Breast epithelium (tissue), 4 donors: ENCODE measurements around the gene MDGA2. TPM values are rescaled to one million over a fixed set of nuclear protein-coding genes. Genes with fewer than 3 reads are reported as not detected.

Experiments used
- DNase-seq, 2 donors: peaks; one replicate each; pipeline ENCODE4 v3.0.0-alpha.2; 2019; ENCODE audit warnings: low spot score in 2 of 2
- H3K27ac ChIP-seq, 2 donors: fragments of 200-600 bp; sonication (generic) in 1 of 2; one replicate each; pipeline ENCODE4 v1.5.1; 2016 to 2019; ENCODE audit warnings: mild to moderate bottlenecking in 1 of 2
- H3K27me3 ChIP-seq, 2 donors: fragments of 200-600 bp; sonication (generic) in 1 of 2; one replicate each; pipeline versions ENCODE4 v1.5.1 to v1.6.0; 2017 to 2019; ENCODE audit warnings: control low read depth in 1 of 2, mild to moderate bottlenecking in 1 of 2
- H3K36me3 ChIP-seq: fragments of 200-600 bp; one replicate; pipeline ENCODE4 v1.5.1; 2019
- H3K4me1 ChIP-seq, 2 donors: fragments of 200-600 bp; sonication (generic); one replicate each; pipeline ENCODE4 v1.5.1; 2016 to 2019; ENCODE audit warnings: control low read depth in 1 of 2
- H3K4me3 ChIP-seq, 3 donors: fragments of 200-600 bp; sonication (generic); 1 replicate in 2 of 3; 2 replicates in 1 of 3; pipeline ENCODE4 v1.5.1; 2016 to 2019; ENCODE audit warnings: mild to moderate bottlenecking in 3 of 3, moderate library complexity in 2 of 3
- H3K9me3 ChIP-seq, 2 donors: fragments of 200-600 bp; sonication (generic) in 1 of 2; one replicate each; pipeline ENCODE4 v1.5.1; 2016 to 2019; ENCODE audit warnings: control low read depth in 1 of 2
- POLR2A ChIP-seq: fragments of 450-650 bp; IDR thresholded peaks from one replicate; pipeline ENCODE4 v1.6.1; 2016; ENCODE audit warnings: antibody characterized with exemption, mild to moderate bottlenecking, moderate library complexity
- POLR2AphosphoS5 ChIP-seq, 3 donors: sonication (generic); formaldehyde crosslinking; IDR thresholded peaks; one replicate each; pipeline ENCODE4 v1.6.1; 2017; ENCODE audit warnings: antibody characterized with exemption in 3 of 3
- intact Hi-C: fragments of 100-400 bp; cut with DNase I; formaldehyde crosslinking; loops from one replicate; pipeline ENCODE4 v1.15.1; 2023; ENCODE audit warnings: low total_unique reads
- total RNA-seq, 3 donors: library from RNA; depleted of rRNA; stranded (reverse); fragments of >200 nt; gene quantifications; one replicate each; pipeline ENCODE4 v1.1.0, GENCODE V29; 2016
- TF ChIP-seq, protein P1 (sequence below), 3 donors: fragments of 450-650 bp; IDR thresholded peaks; one replicate each; pipeline ENCODE4 v1.5.1; 2016 to 2017; ENCODE audit warnings: antibody characterized with exemption in 3 of 3, mild to moderate bottlenecking in 3 of 3, moderate library complexity in 3 of 3

Gene MDGA2
- total RNA-seq, 3 donors from 2014 or later, result not detected

DNA sequence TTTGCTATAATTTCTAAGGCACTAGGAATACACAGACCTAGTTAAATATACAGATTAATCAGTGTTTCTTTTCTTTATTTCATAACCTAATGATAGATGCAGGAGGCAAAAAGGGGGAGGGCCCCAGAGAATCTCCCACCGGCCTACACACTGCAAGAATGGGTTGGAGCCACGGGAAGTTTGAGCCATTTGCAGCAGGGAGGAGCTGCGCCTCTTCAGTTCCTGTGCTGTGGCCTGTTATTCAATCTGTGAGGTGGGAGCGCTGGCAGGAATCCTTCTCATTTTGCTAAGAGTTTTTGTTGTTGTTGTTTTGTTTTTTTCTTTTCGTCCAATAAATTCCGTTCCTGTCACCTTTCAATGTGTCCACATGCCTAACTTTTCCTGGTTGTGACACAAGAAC lies 772.6 kb downstream of the MDGA2 start:
- TF ChIP-seq POLR2A (no peak), POLR2AphosphoS5 (IDR thresholded peaks at IDR 0.05) (no peak)
- TF ChIP-seq, protein P1, sequence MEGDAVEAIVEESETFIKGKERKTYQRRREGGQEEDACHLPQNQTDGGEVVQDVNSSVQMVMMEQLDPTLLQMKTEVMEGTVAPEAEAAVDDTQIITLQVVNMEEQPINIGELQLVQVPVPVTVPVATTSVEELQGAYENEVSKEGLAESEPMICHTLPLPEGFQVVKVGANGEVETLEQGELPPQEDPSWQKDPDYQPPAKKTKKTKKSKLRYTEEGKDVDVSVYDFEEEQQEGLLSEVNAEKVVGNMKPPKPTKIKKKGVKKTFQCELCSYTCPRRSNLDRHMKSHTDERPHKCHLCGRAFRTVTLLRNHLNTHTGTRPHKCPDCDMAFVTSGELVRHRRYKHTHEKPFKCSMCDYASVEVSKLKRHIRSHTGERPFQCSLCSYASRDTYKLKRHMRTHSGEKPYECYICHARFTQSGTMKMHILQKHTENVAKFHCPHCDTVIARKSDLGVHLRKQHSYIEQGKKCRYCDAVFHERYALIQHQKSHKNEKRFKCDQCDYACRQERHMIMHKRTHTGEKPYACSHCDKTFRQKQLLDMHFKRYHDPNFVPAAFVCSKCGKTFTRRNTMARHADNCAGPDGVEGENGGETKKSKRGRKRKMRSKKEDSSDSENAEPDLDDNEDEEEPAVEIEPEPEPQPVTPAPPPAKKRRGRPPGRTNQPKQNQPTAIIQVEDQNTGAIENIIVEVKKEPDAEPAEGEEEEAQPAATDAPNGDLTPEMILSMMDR (IDR thresholded peaks at IDR 0.05), result no peak
- no peak overlapping the region for H3K27ac ChIP-seq

DNA sequence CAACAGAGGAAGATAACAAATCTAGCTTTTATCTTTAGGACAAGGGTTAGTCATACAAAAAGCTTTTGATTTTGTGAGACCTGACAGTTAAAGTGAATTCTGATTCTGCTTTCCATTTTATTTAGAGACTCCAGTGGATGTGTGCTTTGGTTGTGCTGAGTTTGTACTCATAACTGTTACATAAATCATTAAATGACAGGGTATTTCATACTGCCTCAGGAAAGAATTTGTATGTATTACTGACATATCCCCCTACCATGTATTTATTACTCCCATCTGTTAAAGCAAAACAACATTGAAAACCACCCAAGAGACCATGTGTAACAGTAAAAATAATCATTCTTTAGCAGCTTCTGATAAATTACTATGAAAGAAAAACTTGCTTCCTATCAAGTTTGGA lies 780.9 kb downstream of the MDGA2 start:
- Histone ChIP-seq H3K27ac (no peak overlapping the region), H3K9me3 (no peaks in the 10 kb centered on the region), H3K36me3 (no peaks in the 10 kb centered on the region), H3K27me3 (no peaks in the 10 kb centered on the region), H3K4me1 (no peaks in the 10 kb centered on the region), H3K4me3 (no peak overlapping the region)
- no peak for DNase-seq
- no peak for TF ChIP-seq POLR2AphosphoS5 (IDR thresholded peaks at IDR 0.05)
- TF ChIP-seq POLR2A, result no peak
- TF ChIP-seq, protein P1 (IDR thresholded peaks at IDR 0.05), result no peak
- intact Hi-C loops, result no loop called here

More for the DNA sequence above, 772.6 kb downstream of the MDGA2 start:
- no peaks in the 10 kb centered on the region for H3K4me1 ChIP-seq
- no peak for DNase-seq
- H3K36me3 ChIP-seq, result no peaks in the 10 kb centered on the region
- no peak overlapping the region for H3K4me3 ChIP-seq
- no peaks in the 10 kb centered on the region for H3K9me3 ChIP-seq
- intact Hi-C loops, result no loop called here
- no peaks in the 10 kb centered on the region for H3K27me3 ChIP-seq

DNA sequence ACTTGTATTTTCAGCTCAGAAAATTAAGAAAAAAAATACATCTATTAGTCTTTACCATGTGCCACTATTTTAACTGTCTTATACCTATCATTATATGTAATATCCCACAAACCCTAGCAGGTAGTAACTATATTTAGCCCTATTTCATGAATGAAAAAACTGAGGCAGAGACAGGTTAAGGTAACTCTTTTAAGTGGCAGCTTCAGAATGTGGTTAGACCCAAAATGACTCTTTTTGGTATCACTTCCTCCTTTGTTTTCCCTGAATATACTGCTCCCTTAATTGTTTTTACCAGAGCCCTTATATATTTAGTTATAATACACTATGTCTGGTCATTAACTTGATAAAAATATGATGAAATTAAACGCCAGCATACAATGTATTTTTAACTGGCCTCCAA lies 788.3 kb downstream of the MDGA2 start:
- intact Hi-C loops, result no loop called here
- Histone ChIP-seq H3K4me1 (no peaks in the 10 kb centered on the region), H3K9me3 (no peaks in the 10 kb centered on the region), H3K27ac (no peak overlapping the region), H3K36me3 (no peaks in the 10 kb centered on the region), H3K4me3 (no peak overlapping the region), H3K27me3 (no peaks in the 10 kb centered on the region)
- TF ChIP-seq, protein P1 (IDR thresholded peaks at IDR 0.05), result no peak
- TF ChIP-seq POLR2A (no peak), POLR2AphosphoS5 (IDR thresholded peaks at IDR 0.05) (no peak)
- no peak for DNase-seq

DNA sequence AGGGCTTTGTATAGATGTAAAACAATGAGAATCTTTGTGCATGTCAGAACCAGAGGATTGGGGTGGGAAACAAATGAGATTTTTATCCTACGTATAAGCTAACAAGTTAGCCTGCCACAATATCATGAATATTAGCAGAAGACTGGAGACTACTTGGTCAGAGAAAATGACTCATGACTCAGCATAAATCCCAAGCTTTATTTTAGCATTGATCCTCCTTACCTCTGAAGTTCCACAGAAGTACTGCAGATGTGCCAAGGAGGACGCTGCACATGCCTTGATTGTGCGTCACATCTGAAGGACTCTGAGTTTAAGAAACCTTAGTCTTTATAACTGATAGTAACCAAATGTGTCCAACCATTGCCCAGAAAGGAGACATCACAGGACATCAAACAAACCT lies 789.8 kb downstream of the MDGA2 start:
- intact Hi-C loops, result no loop called here
- no peaks in the 10 kb centered on the region for H3K36me3 ChIP-seq
- no peak for TF ChIP-seq POLR2A
- no peaks in the 10 kb centered on the region for H3K27me3 ChIP-seq
- H3K4me3 ChIP-seq, result no peak overlapping the region
- no peak overlapping the region for H3K27ac ChIP-seq
- H3K9me3 ChIP-seq, result no peaks in the 10 kb centered on the region
- no peaks in the 10 kb centered on the region for H3K4me1 ChIP-seq
- no peak for DNase-seq

GRCh38 chr14:46861753-46862152 lies 813.7 kb downstream of the MDGA2 start:
- H3K4me3 ChIP-seq, result no peak overlapping the region
- no peaks in the 10 kb centered on the region for H3K9me3 ChIP-seq
- no peak for TF ChIP-seq POLR2A
- TF ChIP-seq, protein P1 (IDR thresholded peaks at IDR 0.05), result no peak
- TF ChIP-seq POLR2AphosphoS5 (IDR thresholded peaks at IDR 0.05), result no peak
- intact Hi-C loops, result no loop called here
- no peaks in the 10 kb centered on the region for H3K36me3 ChIP-seq
- H3K27ac ChIP-seq, result no peak overlapping the region
- no peak for DNase-seq
- no peaks in the 10 kb centered on the region for H3K27me3 ChIP-seq
- H3K4me1 ChIP-seq, result no peaks in the 10 kb centered on the region
